ENCODE measurements around the gene PRRG3.

PRRG3 gene

GRCh38 chrX:151680805-151681204, 14.5 kb upstream of the PRRG3 start:
- WGBS: 22% methylated on average over 3 of the region's 4 CpGs
- no peak overlapping the region for H3K23ac ChIP-seq (ENCODE audit: low read length in 2 of 2)

GRCh38 chrX:151687635-151688034, 7.6 kb upstream of the PRRG3 start:
- H3K23ac ChIP-seq (ENCODE audit: low read length in 2 of 2): no peak overlapping the region

More at GRCh38 chrX:151680805-151681204, 14.5 kb upstream of the PRRG3 start:
- Histone ChIP-seq H2AK5ac (ENCODE audit: low read length, severe bottlenecking) (no peak overlapping the region), H4K8ac (ENCODE audit: low read length) (no peak overlapping the region), H2BK5ac (ENCODE audit: low read depth, low read length, poor library complexity, severe bottlenecking) (no peak overlapping the region), H3K79me1 (replicated peaks; ENCODE audit: low read length, poor library complexity, severe bottlenecking) (no peaks in the 10 kb centered on the region), H2BK15ac (ENCODE audit: low read depth, poor library complexity, severe bottlenecking) (no peak overlapping the region), H3K9ac (ENCODE audit: low read length) (no peak overlapping the region), H2BK120ac (ENCODE audit: low read depth, low read length) (no peak overlapping the region), H3K9me3 (ENCODE audit: control insufficient read depth, low read length) (no peaks in the 10 kb centered on the region), H3K18ac (ENCODE audit: low read depth in 1 of 2, low read length in 2 of 2) (no peak overlapping the region), H4K91ac (ENCODE audit: low read length) (no peak overlapping the region), H2AFZ (ENCODE audit: low read depth, low read length) (no peak overlapping the region), H3K27ac (ENCODE audit: low read length, poor library complexity, severe bottlenecking) (no peak overlapping the region), H3K4me3 (ENCODE audit: insufficient read depth in 1 of 2, low read depth in 1 of 2, low read length in 2 of 2) (no peak overlapping the region), H2BK12ac (ENCODE audit: low read length in 2 of 2) (no peak overlapping the region), H3K4me1 (ENCODE audit: control insufficient read depth, insufficient read depth, low read depth, low read length) (no peaks in the 10 kb centered on the region), H3K4me2 (ENCODE audit: low read length, poor library complexity, severe bottlenecking) (no peak overlapping the region), H3K36me3 (ENCODE audit: control insufficient read depth in 1 of 2, insufficient read depth in 2 of 2, low read depth in 1 of 2, low read length in 2 of 2) (no peaks in the 10 kb centered on the region), H3K14ac (ENCODE audit: low read length in 2 of 2) (no peak overlapping the region), H3K4ac (ENCODE audit: low read depth in 1 of 2, low read length in 2 of 2) (no peak overlapping the region), H3K27me3 (ENCODE audit: control insufficient read depth in 1 of 2, insufficient read depth in 1 of 2, low read length in 2 of 2) (peaks cover 0 to 32% of the 10 kb centered on the region in 2 experiments)
- no peak for DNase-seq

GRCh38 chrX:151688695-151689094, 6.6 kb upstream of the PRRG3 start:
- Histone ChIP-seq H3K4ac (ENCODE audit: low read depth in 1 of 2, low read length in 2 of 2) (no peak overlapping the region), H2BK120ac (ENCODE audit: low read depth, low read length) (no peak overlapping the region), H3K9me3 (ENCODE audit: control insufficient read depth, low read length) (no peaks in the 10 kb centered on the region), H3K36me3 (ENCODE audit: control insufficient read depth in 1 of 2, insufficient read depth in 2 of 2, low read depth in 1 of 2, low read length in 2 of 2) (no peaks in the 10 kb centered on the region), H2BK12ac (ENCODE audit: low read length in 2 of 2) (no peak overlapping the region), H3K27ac (ENCODE audit: low read length, poor library complexity, severe bottlenecking) (no peak overlapping the region), H3K18ac (ENCODE audit: low read depth in 1 of 2, low read length in 2 of 2) (no peak overlapping the region), H4K91ac (ENCODE audit: low read length) (no peak overlapping the region), H2BK5ac (ENCODE audit: low read depth, low read length, poor library complexity, severe bottlenecking) (no peak overlapping the region), H2AK5ac (ENCODE audit: low read length, severe bottlenecking) (no peak overlapping the region), H3K9ac (ENCODE audit: low read length) (no peak overlapping the region), H3K23ac (ENCODE audit: low read length in 2 of 2) (no peak overlapping the region), H3K27me3 (ENCODE audit: control insufficient read depth in 1 of 2, insufficient read depth in 1 of 2, low read length in 2 of 2) (peaks cover 0 to 36% of the 10 kb centered on the region in 2 experiments), H3K14ac (ENCODE audit: low read length in 2 of 2) (no peak overlapping the region), H3K79me1 (replicated peaks; ENCODE audit: low read length, poor library complexity, severe bottlenecking) (no peaks in the 10 kb centered on the region), H2AFZ (ENCODE audit: low read depth, low read length) (no peak overlapping the region), H2BK15ac (ENCODE audit: low read depth, poor library complexity, severe bottlenecking) (no peak overlapping the region), H3K4me2 (ENCODE audit: low read length, poor library complexity, severe bottlenecking) (no peak overlapping the region), H3K4me1 (ENCODE audit: control insufficient read depth, insufficient read depth, low read depth, low read length) (no peaks in the 10 kb centered on the region), H4K8ac (ENCODE audit: low read length) (no peak overlapping the region), H3K4me3 (ENCODE audit: insufficient read depth in 1 of 2, low read depth in 1 of 2, low read length in 2 of 2) (no peak overlapping the region)
- DNase-seq: no peak

More at GRCh38 chrX:151687635-151688034, 7.6 kb upstream of the PRRG3 start:
- Histone ChIP-seq H3K4me2 (ENCODE audit: low read length, poor library complexity, severe bottlenecking) (no peak overlapping the region), H3K9ac (ENCODE audit: low read length) (no peak overlapping the region), H4K8ac (ENCODE audit: low read length) (no peak overlapping the region), H3K79me1 (replicated peaks; ENCODE audit: low read length, poor library complexity, severe bottlenecking) (no peaks in the 10 kb centered on the region), H3K4me3 (ENCODE audit: insufficient read depth in 1 of 2, low read depth in 1 of 2, low read length in 2 of 2) (no peak overlapping the region), H3K9me3 (ENCODE audit: control insufficient read depth, low read length) (no peaks in the 10 kb centered on the region), H3K27me3 (ENCODE audit: control insufficient read depth in 1 of 2, insufficient read depth in 1 of 2, low read length in 2 of 2) (peaks cover 0 to 36% of the 10 kb centered on the region in 2 experiments), H2AFZ (ENCODE audit: low read depth, low read length) (no peak overlapping the region), H4K91ac (ENCODE audit: low read length) (no peak overlapping the region), H2BK5ac (ENCODE audit: low read depth, low read length, poor library complexity, severe bottlenecking) (no peak overlapping the region), H3K4me1 (ENCODE audit: control insufficient read depth, insufficient read depth, low read depth, low read length) (no peaks in the 10 kb centered on the region), H3K27ac (ENCODE audit: low read length, poor library complexity, severe bottlenecking) (no peak overlapping the region), H3K14ac (ENCODE audit: low read length in 2 of 2) (no peak overlapping the region), H2BK120ac (ENCODE audit: low read depth, low read length) (no peak overlapping the region), H3K4ac (ENCODE audit: low read depth in 1 of 2, low read length in 2 of 2) (no peak overlapping the region), H2BK12ac (ENCODE audit: low read length in 2 of 2) (no peak overlapping the region), H3K36me3 (ENCODE audit: control insufficient read depth in 1 of 2, insufficient read depth in 2 of 2, low read depth in 1 of 2, low read length in 2 of 2) (no peaks in the 10 kb centered on the region), H2BK15ac (ENCODE audit: low read depth, poor library complexity, severe bottlenecking) (no peak overlapping the region), H3K18ac (ENCODE audit: low read depth in 1 of 2, low read length in 2 of 2) (no peak overlapping the region), H2AK5ac (ENCODE audit: low read length, severe bottlenecking) (no peak overlapping the region)
- no peak for DNase-seq

GRCh38 chrX:151692825-151693224, 2.4 kb upstream of the PRRG3 start:
- Histone ChIP-seq H3K4me2 (ENCODE audit: low read length, poor library complexity, severe bottlenecking) (no peak overlapping the region), H4K8ac (ENCODE audit: low read length) (no peak overlapping the region), H3K4me3 (ENCODE audit: insufficient read depth in 1 of 2, low read depth in 1 of 2, low read length in 2 of 2) (no peak overlapping the region), H2BK5ac (ENCODE audit: low read depth, low read length, poor library complexity, severe bottlenecking) (no peak overlapping the region), H3K18ac (ENCODE audit: low read depth in 1 of 2, low read length in 2 of 2) (no peak overlapping the region), H3K79me1 (replicated peaks; ENCODE audit: low read length, poor library complexity, severe bottlenecking) (no peaks in the 10 kb centered on the region), H2AK5ac (ENCODE audit: low read length, severe bottlenecking) (no peak overlapping the region), H2BK120ac (ENCODE audit: low read depth, low read length) (no peak overlapping the region), H2BK15ac (ENCODE audit: low read depth, poor library complexity, severe bottlenecking) (no peak overlapping the region), H4K91ac (ENCODE audit: low read length) (no peak overlapping the region), H3K27me3 (ENCODE audit: control insufficient read depth in 1 of 2, insufficient read depth in 1 of 2, low read length in 2 of 2) (peaks cover 0 to 38% of the 10 kb centered on the region in 2 experiments), H3K27ac (ENCODE audit: low read length, poor library complexity, severe bottlenecking) (no peak overlapping the region), H3K14ac (ENCODE audit: low read length in 2 of 2) (no peak overlapping the region), H3K4ac (ENCODE audit: low read depth in 1 of 2, low read length in 2 of 2) (no peak overlapping the region), H3K9me3 (ENCODE audit: control insufficient read depth, low read length) (no peaks in the 10 kb centered on the region), H2AFZ (ENCODE audit: low read depth, low read length) (no peak overlapping the region), H3K9ac (ENCODE audit: low read length) (no peak overlapping the region), H3K23ac (ENCODE audit: low read length in 2 of 2) (no peak overlapping the region), H3K4me1 (ENCODE audit: control insufficient read depth, insufficient read depth, low read depth, low read length) (no peaks in the 10 kb centered on the region), H3K36me3 (ENCODE audit: control insufficient read depth in 1 of 2, insufficient read depth in 2 of 2, low read depth in 1 of 2, low read length in 2 of 2) (no peaks in the 10 kb centered on the region), H2BK12ac (ENCODE audit: low read length in 2 of 2) (no peak overlapping the region)
- DNase-seq: no peak
- 84% methylated on average over 4 of the region's 6 CpGs for WGBS
